Epidermal melanocyte (primary cell): Measurements from ENCODE around the gene FRS2.

Experiments
- DNase-seq: peaks from one replicate; pipeline ENCODE4 v3.0.0; 2011; ENCODE audit warnings: low spot score; ENCODE audit not compliant: insufficient read length

Gene FRS2

DNA sequence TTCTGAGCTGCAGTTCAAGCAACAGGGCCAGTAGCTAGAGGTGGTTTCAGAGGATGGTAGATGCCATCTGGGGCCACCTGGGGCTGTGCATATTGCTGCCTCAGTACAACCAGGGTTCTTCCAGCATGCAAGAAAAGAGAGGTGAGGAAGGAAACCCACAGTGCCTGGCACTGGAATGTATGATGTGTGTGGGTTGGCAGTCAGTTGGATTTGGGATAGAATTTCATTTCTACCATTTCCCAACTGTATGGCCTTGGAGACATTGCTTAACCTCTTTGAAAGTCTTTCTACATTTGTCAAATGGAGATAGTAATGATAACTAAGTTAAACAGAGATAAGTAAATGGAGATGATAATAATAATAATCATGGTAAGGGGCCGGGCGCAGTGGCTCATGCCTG is 150.7 kb downstream of the FRS2 start:
- no peak for DNase-seq

GRCh38 chr12:69621551-69621950 is 151.4 kb downstream of the FRS2 start:
- no peak for DNase-seq

- DNase-seq: no peak
These were observed 153.8 kb downstream of the FRS2 start for GRCh38 chr12:69623970-69624369.

DNA sequence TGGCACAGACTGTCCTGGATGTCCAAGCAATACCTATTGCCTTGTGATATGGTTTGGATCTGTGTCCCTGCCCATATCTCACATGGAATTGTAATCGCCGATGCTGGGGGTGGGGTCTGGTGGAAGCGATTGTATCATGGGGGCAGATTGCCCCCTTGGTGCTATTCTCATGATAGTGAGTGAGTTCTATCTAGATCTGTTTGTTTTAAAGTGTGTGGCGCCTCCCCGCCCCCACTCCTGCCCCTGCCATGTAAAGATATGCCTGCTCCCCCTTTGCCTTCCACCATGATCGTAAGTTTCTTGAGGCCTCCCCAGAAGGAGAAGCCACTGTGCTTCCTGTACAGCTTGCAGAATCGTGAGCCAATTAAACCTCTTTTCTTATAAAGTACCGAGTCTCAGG is 157.3 kb downstream of the FRS2 start:
- no peak for DNase-seq
